ENCODE measurements around the gene TJAP1.
"Not testable (repeated sequence)": the region's sequence is repeated elsewhere in the genome, so short reads cannot be mapped to it uniquely, and the experiment has no call there.

Gene TJAP1

DNA sequence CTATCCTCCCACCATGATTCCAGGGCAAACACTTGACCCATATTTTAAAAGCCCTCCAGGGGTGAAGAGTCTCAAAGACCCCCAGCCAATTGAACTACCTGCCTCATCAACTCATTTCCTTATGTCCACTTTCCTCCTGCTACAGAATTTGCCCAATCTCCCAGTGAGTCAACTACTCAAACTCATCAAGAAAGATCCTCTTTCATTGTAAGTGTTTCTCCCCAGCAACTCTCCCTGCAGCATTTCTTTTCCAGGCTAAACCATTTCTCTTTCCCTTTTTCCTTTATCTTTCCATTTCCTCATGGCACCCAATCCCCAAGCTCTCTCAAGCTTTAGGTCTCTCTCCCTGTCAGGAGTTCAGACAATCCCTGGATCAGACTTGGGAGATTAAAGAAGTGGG is 23.5 kb upstream of the TJAP1 start:
- no peak for DNase-seq

DNA sequence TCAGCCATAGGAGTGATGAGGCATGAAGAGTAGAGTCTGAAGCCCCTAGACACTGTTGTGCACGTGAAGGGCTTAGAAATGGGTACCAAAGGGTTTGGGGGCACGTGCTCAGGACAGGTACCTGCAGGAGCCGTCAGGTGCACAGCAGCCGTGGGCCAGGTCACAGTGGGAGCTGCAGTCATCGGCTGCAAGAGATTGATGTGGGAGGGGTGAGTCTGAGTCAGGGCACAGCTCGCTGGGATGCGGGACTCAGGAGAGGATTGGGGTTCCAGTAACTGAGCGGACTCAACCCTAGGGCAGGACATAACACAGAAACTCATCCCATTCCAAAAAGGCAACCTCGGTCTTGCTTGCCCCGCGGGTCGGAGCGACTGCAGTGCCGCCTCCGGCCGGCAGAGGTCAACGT is 23.1 kb upstream of the TJAP1 start:
- DNase-seq = no peak

DNA sequence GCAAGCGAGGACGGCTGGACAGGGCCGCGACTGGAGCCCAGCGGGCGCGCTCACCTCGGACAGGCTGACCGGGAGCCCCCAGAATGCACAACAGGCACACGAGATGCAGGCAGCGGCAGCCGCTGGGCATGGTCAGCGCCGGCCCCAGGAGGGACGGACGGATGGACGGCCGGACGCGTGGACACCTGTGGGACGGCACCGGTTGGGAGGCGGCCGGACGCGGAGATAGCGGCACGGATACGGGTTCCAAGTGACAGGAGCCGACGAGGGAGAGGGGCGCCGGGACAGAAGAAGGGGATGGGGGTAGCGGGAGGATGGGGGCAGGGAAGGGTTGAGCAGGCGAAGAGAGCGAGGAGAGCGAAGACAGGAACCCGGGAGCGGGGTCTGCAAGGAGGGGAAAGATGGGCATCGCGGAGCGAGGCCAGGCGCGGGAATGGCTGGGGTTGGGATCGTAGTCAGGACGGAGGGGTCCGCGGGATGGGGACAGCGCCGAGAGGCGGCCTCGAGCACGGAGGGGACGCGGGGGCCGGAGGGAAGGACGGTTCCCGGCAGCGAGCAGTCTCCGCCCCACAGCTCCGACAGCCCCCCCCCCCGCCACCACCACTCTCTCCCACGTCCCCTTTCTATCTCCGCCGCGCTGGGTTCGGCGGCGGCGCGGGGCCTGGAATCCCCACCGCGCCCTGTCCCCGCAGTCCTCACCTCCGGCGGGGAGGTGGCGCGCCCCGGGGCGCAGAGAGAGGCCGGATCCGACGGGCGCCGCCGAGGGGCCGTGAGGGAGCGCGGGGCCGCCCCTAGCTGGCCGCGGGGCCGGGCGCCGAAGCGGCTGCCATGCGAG is 22.5 kb upstream of the TJAP1 start:
- peak; percentile 27 for DNase-seq

DNA sequence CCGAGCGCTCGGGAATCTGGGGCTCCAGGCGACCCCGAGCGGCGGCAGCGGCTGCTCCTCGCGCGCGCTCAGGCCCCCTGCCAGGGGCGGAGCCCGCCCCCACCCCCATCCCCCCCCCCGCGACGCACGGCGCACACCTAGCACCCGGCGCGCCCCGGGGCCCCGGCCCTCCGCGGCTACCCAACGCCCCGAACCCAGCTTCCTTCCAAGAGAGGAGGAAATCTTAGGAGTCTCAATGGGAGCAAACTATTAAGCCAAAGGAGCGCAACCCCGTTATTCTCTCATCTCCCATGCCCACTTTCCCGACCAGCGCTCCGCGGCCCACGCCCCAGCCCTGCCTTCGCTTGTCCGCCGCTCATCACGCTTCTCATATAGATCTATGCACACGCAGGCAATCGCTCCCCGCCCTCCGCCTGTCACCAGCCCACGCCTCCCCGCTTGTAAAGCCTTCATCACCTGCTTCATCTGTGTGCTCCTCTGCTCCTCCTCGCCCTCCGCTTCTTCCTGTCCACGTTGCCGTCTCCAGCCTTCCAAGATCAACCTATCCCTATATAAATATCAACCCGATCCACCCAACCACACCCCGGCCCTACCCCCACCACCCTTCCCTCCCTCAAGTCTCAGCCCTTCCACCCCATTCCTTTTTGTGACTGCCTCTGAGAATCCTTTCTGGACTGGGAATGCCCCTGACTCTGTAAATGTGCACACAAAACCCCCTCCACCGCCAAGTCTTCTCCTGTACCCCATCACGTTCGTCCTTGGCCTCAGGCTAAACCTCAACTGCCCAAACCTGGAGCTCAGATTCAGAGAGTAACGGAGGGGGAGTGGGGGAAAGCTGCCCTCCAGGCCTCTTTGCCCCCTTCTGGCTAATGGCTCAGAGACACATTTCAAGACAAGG is 21.6 kb upstream of the TJAP1 start, which contains the start of gene DLK2:
DLK2 (minus strand) TSS at position 18 of the 898 bp plus-strand sequence. CDS start 723 bp downstream, outside the sequence.
- peak; percentile 45 for DNase-seq

DNA sequence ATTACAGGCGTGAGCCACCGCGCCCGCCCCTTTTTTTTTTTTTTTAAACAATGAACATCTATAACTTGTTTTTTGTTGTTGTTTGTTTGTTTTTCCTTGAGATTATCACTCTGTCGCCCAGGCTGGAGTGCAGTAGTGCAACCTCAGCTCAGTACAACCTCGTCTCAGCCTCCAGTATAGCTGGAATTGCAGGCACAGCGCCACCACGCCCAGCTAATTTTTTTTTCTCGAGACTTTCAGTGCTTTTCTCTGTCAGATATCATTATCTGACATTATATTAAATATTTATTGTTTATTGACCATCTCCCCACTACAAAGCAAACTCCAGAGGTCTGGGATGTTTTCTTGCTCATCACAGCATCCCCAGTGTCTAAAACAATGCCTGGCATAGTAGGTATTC is 19.7 kb upstream of the TJAP1 start:
- no peak for DNase-seq

DNA sequence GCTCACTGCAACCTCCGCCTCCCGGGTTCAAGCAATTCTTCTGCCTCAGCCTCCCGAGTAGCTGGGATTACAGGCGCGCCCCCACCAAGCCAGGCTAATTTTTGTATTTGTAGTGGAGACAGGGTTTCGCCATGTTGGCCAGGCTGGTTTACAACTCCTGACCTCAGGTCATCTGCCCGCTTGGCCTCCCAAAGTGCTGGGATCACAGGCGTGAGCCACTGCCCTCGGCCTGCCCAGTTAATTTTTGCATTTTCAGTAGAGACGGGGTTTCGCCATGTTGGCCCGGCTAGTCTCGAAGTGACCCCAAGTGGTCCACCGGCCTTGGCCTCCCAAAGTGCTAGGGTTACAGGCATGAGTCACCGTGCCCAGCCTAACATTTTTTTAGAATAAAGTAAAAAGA is 19.2 kb upstream of the TJAP1 start:
- not testable (repeated sequence) for DNase-seq

DNA sequence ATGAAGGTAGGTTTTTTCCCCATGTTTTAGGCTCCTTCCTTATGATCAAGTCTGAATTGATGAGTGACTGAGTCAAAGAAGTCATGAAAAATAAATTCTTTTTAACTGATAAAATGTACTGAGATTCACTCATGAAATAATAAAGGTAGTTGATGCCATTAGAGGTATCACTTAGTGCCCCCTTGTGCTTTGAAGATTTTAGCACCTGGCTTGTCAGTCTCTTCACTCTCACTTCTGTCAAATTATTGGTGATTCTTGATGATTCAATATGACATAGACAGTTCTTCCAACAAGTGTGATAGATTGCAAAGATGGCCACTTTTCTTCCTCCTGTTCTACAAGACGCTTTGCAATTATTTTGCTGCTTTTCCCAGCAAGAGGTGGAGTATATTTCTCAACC is 17.8 kb upstream of the TJAP1 start:
- DNase-seq = no peak

DNA sequence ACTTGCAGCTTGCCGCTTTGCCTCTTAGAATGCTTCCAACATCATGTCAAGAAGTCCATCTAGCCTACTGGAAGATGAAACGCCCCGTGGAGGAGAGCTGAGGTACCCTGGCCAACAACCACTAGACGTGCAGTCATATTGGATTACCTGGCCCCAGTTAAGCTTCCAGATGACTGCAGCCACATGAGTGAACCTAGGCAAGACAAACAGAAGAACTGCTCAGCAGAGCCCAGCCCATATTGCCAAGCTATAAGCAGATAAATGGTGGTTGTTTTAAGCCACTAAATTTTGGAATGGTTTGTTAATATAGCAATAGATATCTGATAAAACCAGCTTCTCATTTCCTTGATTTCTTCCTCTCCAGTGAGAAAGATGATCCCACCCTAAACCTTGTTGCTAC is 17.3 kb upstream of the TJAP1 start:
- no peak for DNase-seq

DNA sequence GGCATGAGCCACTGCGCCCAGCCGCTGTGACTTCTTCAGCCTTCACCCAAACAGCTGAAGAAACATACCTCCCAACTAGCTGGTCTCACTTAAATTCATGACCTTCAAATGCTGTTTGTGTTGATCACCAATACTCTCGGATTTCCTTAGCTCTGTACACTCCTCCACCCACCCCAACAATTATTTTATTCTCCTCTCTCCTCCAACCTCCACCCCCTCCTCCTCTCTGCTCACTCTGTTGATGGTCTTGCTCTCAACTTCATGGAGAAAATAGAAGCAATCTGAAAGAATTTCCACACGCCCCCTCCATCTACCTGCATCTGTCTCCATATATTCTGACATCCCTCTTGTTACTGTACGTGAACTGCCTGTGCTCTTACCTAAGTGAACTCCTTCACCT is 15.4 kb upstream of the TJAP1 start:
- no peak for DNase-seq

DNA sequence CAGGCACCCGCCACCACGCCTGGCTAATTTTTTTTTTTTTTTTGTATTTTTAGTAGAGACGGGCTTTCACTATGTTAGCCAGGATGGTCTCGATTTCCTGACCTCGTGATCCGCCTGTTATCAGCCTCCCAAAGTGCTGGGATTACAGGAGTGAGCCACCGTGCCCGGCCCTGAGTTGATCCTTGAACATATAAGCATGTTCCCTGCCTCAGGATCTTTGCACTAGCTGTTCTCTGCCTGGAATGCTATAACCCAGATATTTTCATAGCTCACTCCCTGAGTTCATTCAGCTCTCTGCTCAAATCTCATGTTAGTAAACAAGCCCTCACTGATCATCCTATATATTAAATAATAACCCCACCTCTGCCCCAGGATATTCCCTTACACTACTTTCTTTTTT is 13.0 kb upstream of the TJAP1 start:
- DNase-seq = no peak

DNA sequence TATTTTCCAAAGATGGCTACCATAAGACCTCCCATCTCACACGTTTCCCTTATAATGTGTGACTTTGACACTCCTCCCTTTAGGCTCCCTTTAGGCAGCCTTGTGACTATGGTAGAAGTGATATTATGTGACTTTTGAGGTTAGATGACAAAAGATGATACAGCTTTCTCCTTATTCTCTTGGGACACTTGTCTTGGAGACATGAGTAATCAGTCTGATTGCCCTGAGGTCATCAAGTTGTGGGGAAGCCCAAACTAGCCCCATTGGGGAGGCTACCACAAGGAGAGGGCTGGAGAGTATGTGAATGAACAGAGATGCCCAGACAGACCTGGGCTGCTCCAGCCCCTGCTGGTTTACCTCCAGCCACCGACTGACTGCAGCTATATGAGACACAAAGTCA is 11.4 kb upstream of the TJAP1 start:
- DNase-seq = no peak

DNA sequence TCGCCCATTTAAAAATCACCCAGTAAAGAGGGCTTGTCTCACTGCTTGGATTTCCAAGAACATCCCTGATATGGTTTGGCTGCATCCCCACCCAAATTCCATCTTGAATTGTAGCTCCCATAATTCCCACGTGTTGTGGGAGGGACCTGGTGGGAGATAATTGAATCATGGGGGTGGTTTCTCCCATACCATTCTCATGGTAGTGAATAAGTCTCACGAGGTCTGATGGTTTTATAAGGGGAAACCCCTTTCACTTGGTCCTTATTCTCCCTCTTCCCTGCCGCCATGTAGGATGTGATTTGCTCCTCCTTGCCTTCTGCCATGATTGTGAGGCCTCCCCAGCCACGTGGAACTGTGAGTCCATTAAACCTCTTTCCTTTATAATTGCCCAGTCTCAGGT is 10.1 kb upstream of the TJAP1 start:
- not testable (repeated sequence) for DNase-seq

DNA sequence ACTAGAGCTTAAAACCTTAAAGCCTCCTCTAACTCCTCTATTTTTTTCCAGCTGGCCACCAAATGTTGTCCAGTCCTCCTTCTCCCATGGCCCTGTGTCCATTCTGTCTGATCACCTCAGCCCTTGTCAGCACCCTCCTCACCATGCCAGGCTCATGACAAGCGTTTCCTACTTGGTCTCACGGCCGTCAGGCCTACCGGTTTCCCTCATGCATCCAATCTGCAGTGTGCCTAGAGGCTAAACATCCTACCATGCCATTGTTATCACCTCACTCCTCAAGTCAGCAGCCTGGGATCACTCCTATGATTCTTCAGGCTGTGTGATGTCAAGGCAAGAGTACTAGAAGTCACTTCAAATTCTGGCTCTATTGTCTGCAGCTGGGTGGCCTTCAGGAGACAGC is 9.6 kb upstream of the TJAP1 start:
- DNase-seq = no peak

DNA sequence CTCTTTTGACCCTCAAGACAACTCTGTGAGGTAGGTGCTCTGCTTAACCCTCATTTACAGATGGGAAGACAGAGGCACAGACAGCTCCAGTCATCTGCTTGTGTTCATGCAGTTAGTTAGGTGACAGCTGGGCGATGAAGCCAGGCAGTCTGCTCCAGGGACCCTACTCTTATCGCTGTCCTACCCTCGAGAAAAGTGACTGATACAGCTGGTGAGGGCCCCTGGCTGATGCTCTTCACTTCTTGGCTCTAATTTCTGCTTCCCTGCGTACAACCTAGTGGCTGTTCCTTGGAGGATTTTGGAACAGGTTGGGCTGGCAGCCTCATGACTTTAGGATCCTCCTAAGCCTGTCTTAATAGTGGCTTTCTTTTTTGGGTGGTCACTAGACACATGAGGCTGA is 9.1 kb upstream of the TJAP1 start:
- DNase-seq = no peak

DNA sequence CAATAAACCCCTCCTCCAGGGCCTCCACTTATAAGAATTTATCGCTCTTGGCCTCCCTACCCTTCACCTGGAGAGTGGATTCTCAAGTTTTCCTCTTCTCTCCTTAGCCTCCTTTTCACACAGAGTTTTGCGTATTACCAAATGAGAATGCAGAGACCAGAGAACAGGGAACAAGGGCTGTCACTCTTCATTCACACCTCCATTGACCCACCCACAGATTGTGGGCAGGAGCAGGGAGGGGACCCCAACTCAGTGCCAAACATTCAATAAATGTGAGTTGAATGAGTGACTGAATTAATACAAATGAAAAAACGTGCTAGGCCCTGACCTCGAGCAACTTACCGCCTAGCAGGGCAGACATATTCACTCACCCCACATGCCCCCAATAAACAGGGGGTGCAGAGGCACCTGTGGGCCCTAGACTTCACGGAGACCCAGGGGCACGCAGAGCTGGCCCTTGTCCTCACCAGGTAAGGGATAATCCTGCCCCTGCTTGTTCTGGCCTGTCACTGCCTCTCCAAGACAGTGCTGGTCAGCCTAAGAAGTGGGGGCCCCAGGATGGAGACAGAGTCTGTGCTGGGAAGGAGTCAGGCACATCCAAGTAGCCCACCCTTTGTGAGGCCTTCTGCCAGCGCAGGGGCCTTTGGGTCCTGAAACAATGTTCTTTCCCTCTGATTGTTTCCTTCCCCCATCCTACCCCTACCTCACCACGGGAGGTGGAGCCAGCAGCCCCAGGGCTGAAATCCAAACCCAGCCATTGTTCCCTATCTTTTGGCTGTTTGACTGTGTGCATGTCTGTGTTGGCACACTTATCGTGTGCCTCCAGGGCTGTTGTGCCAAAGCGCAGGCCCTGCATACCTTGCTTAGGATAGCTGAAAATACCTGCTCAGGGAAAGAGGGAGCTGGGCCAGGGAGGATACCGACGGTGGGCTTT is 8.4 kb upstream of the TJAP1 start:
- no peak for DNase-seq

DNA sequence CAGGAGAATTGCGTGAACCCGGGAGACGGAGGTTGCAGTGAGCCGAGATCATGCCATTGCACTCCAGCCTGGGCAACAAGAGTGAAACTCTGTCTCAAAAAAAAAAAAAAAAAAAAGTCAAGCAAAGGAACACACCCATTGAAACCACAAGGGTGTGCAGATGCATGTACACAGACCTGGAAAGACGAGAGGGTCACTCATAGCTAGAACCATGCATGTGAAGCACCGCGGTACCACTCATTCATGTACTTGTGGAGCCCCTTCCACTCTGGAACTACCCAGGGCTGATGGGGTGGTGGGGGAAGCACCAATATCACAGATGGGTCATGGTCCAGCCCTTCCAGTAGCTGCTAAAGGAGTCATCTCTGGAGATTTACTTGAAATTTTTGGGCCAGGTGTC is 7.4 kb upstream of the TJAP1 start:
- DNase-seq = no peak

DNA sequence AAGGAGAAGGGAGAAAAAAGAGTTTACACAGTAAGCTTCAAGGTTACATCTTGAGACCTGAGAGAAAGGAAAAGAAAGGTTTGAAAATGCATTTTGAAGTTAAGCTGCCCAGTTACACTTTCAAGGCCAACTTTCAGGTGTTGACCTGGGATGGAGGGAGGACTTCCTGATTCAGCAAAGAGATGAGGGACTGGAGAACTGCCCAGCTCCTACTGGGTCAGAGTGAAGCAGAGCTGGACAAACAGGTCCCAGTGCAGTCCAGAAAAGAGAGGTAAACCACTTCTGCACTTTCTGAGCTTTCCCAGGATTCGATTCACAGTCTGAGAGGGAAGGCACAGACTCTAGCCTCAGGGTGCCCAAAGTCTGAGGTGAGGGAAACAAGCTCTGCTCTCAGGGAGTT is 6.0 kb upstream of the TJAP1 start:
- DNase-seq = no peak

DNA sequence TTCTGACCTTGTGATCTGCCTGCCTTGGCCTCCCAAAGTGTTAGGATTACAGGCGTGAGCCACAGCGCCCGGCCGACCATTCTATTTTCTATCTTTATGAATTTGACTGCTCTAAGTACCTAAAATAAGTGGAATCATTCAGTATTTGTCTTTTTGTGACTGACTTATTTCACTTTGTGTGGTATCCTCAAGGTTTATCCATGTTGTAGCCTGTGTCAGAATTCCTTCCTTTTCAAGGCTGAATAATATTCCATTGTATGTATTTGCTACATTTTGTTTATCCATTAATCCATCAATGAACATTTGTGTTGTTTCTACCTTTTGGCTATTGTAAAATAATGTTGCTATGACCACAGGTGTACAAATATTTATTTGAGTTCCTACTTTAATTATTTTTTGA is 4.9 kb upstream of the TJAP1 start:
- no peak for DNase-seq

DNA sequence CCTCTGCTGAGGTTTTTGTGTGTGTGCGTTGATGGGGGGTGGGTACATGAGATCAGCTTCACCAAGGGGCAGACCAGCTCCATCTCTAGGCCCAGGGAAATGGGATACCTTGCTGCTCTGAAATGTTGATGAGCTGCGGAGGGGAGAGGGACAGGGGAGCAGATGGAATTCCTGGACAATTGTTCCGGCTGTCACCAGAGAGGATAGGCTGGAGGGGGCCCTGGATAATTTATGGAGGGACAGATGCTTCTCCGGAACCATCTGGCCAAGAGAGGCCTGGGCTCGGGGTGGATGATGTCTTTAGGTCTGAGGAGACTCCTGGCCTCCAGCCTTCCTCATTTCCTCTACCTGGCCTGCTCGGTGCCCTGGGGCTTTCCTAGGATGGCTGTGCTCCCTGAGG is 1.9 kb upstream of the TJAP1 start:
- no peak for DNase-seq

DNA sequence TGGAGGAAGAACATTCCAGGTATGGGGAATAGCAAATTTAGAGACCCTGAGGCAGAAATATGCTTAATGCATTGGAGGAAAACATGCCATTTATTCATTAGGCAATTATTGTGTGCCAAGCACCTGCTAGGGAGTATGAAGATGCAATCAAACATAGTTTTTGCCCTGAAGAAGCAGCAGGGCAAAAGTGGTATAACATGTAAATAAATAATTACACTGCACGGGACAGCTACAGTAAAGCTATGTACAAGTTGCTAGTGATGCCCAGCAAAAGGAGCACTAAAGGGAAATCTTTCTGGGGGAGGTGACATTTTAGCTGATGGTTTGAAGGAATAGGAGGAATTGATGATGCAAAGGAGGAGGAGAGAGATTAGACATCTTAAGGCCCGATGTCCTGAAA is 624 bp upstream of the TJAP1 start:
- no peak for DNase-seq

DNA sequence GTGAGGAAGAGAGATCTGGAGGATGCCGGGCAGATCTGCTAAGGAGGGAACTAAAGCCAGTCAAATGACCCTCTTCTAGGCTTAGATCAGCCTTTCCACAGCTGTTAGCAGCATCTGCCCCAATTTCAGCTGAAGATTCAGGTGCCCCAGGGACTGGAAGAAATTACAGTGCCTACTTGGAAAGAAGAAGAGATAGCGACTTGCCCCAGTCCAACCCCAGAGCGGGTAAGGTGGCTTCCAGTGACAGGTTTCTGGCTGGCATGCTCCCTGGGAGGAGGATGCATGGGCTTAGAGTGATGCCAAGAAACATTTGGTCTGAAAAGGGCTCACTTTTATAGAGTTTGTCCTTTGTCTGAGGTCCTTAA is 620 bp downstream of the TJAP1 start:
- no peak for DNase-seq

DNA sequence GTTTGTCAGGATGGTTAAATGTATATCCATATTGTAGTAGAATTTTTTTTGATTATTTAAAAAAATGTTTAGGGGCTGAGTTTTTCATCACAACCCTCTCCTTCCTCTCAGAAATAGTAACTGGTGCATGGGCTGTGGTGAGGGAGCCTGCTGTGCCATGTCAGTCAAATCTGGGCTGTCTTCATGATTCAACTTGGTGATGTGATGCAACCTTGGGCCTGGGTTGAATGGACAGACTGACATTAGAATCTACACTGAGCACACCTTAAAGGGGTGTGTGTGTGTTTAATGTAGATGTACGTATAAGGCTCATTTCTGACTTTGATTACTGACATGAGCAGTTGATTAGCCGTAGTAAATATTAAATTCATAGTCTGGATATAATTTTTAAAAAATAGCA is 3.7 kb downstream of the TJAP1 start:
- DNase-seq = no peak

DNA sequence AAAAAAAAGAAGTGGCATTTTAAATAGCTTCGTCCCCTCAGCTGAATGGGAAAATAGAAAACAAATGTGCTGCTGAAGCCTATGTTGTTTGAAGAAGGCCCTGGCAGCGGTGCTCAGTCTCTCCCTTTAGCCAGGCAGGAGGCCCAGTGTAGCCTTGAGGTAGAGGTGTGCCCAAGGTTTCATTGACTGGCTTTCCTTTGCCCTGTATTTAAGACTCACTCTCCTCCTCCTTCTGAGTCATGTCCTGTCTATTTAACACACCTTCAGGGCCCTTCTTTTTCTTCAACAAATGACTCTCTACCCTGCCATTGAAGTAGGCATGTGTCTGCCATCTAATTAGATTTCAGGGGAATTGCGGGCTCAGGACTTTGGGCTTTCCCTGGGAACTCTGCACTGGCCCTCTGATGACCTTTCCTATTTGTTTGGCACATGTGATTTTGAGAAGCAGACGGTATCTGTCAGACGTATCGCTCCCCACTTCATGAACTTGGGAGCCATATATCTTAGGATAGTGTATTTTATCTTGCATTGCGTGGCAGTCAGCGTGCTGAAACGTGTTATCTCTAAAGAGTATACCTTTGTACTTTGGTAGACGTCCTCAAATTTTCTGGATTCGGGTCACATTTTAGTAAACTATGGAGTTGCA is 4.3 kb downstream of the TJAP1 start:
- DNase-seq = no peak

Data from DMS79 (cell line).